Ectodermal cell (in vitro differentiated cells): ENCODE results near the gene C7.

Source experiments
- H3K27ac ChIP-seq: 2 replicates; pipeline ENCODE4 v1.7.0; 2013; ENCODE audit warnings: mild to moderate bottlenecking, low read depth, low read length; ENCODE audit not compliant: insufficient read depth, poor library complexity, severe bottlenecking
- H3K27me3 ChIP-seq: 2 replicates; pipeline ENCODE4 v1.7.0; 2013; ENCODE audit warnings: mild to moderate bottlenecking, low read length; ENCODE audit not compliant: insufficient read depth, control insufficient read depth, poor library complexity, severe bottlenecking
- H3K36me3 ChIP-seq: one replicate; pipeline ENCODE4 v1.7.0; 2013; ENCODE audit warnings: low read length; ENCODE audit not compliant: control insufficient read depth, insufficient read depth
- H3K4me1 ChIP-seq: one replicate; pipeline ENCODE4 v1.7.0; 2013; ENCODE audit warnings: low read length; ENCODE audit not compliant: control insufficient read depth, insufficient read depth
- H3K4me3 ChIP-seq: 2 replicates; pipeline ENCODE4 v1.7.0; 2013; ENCODE audit warnings: low read depth, low read length, control low read depth; ENCODE audit not compliant: insufficient read depth
- H3K9me3 ChIP-seq: 2 replicates; pipeline ENCODE4 v1.7.0; 2013; ENCODE audit warnings: mild to moderate bottlenecking, low read length, moderate library complexity; ENCODE audit not compliant: control insufficient read depth
- WGBS, 2 experiments: methylation state at CpG; one replicate each; pipeline ENCODE4 v1.1.7; 2013; ENCODE audit warnings: missing lambda C conversion rate in 2 of 2; 5-methylcytosine and 5-hydroxymethylcytosine counted together

Gene C7

DNA sequence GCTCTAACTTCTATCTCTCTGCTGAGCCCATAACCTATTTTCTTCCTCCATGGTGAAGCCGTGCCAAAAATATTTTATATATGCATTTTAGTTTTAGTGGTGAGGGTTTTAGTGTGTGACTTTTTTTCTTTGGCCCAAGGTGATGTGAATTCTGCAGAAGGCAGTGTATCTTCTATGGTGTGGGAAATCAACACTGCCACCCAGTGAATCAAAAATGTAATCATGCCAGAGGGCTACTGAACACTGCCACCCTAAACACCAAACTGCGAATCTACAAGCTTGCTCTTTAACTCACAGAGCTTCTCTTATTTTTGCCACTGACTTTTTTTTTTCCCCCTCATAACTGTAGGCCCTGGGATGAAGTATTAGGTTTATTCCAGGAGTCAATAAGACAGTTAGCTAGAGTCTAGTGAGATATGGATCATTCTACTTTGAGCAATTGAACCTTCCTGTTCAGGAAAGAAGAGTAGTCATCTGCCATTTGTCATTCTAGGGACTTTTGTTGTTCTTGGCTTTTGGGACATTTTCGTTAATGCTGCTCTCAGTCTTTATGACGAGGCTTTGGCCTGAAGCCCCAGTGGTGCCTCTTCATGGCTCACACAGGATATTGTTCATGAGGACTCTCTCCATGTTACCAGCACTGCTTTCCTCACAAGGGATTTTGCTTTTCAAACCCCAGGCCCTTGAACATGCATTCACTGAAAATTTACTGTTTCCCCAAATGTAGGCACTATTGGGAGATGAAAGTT, 53.1 kb downstream of the C7 start:
- Histone ChIP-seq H3K27ac (no peak overlapping the region), H3K36me3 (no peaks in the 10 kb centered on the region), H3K27me3 (no peaks in the 10 kb centered on the region), H3K4me1 (no peaks in the 10 kb centered on the region), H3K9me3 (no peaks in the 10 kb centered on the region), H3K4me3 (no peak overlapping the region)
- WGBS, 2 experiments: 93 to 96% methylated on average over 4 of the region's 4 CpGs

DNA sequence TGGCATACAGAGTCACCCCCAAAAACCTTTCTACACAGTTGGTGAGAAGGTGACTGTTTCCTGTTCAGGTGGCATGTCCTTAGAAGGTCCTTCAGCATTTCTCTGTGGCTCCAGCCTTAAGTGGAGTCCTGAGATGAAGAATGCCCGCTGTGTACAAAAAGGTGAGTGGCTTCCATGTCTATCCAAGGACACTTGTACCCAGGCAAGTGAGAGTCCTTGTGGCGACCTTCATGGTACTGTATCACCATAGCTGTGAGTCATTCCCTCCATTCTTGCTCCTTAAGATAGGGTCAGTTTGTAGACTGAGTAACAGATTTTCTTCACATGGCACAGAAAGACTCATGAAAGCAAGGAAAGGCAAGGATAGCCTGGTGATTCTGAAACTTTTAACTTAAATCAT, 63.1 kb downstream of the C7 start:
- H3K27ac ChIP-seq: no peak overlapping the region
- no peaks in the 10 kb centered on the region for H3K4me1 ChIP-seq
- no peaks in the 10 kb centered on the region for H3K36me3 ChIP-seq
- no peaks in the 10 kb centered on the region for H3K27me3 ChIP-seq
- no peak overlapping the region for H3K4me3 ChIP-seq
- no peaks in the 10 kb centered on the region for H3K9me3 ChIP-seq
- WGBS, 2 experiments: 93 to 94% methylated on average over 2 of the region's 2 CpGs

DNA sequence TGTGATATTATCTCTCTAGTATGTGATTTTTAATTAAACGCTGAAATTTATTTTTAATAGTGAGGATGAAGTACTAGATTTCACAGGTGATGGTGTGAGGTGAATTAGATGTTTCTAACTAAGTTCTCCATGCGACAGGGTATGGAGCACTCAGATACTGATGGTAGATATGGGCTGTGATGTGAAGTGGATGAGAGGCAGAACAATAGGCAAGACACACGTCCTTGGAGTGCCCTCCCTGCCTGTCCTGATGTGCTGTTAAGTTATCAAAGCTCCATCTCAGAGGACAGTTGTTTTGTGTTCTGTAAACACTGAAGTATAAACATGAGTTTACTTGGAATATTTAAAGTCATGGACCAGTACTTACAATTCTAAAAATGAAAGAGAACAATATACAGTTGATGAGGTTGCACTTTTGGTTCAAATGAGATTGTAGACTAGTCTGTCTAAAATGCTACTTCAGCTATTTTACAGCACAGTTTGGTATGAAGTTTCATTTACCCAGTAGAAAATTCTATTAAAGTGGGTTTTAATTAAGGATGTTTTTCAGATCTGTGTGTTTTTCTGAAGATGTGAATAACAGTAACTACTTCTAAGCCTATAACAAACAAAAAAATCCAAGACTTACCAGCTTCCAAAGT, 64.2 kb downstream of the C7 start:
- Histone ChIP-seq H3K9me3 (no peaks in the 10 kb centered on the region), H3K27ac (no peak overlapping the region), H3K27me3 (no peaks in the 10 kb centered on the region), H3K4me3 (no peak overlapping the region), H3K4me1 (no peaks in the 10 kb centered on the region), H3K36me3 (no peaks in the 10 kb centered on the region)
- WGBS, 2 experiments: 91 to 93% methylated on average over 3 of the region's 3 CpGs

DNA sequence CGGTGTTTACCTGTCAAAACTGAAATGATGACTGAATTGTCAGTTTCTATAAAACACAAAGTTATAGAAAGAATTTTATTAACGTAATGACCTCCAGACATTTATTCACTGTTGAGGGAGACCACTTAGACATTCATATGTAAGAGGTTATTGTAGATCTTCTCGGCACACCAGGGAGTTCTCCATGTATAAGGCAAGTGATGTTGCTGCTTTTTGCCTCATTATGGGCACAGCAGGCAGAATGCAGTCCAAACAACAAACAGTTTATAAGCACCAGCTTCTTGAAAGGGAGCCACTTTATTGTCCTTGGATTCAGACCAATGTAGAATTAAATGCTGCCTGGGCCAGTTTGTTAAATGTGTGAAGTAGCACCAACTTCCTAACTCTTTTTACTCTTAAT, 66.7 kb downstream of the C7 start:
- WGBS, 2 experiments: 89 to 93% methylated on average over 2 to 3 of the region's 3 CpGs
- Histone ChIP-seq H3K9me3 (no peaks in the 10 kb centered on the region), H3K4me3 (no peak overlapping the region), H3K36me3 (no peaks in the 10 kb centered on the region), H3K27ac (no peak overlapping the region), H3K4me1 (no peaks in the 10 kb centered on the region), H3K27me3 (no peaks in the 10 kb centered on the region)

DNA sequence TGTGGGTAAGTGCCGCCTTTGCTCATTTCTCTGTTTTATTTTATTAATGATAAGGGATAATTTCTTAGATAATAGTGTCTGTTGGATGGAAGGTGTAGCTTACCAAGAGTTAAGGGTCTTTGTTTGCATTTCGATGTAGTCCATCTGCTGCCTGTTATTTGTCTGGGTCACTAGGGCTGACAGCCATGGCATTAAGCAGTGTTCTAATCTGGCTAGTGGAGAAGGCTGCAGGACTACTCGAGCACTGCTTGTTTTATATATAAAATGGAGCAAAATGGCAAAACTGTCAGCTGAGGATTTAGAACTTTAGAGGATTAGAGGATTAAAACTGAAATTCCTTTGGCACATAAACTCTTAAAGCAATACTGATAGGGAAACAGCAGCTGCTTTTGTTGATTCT, 67.5 kb downstream of the C7 start:
- Histone ChIP-seq H3K4me3 (no peak overlapping the region), H3K4me1 (no peaks in the 10 kb centered on the region), H3K36me3 (no peaks in the 10 kb centered on the region), H3K9me3 (no peaks in the 10 kb centered on the region), H3K27me3 (no peaks in the 10 kb centered on the region), H3K27ac (no peak overlapping the region)
- 78 to 95% methylated on average over 3 of the region's 3 CpGs for WGBS, 2 experiments

DNA sequence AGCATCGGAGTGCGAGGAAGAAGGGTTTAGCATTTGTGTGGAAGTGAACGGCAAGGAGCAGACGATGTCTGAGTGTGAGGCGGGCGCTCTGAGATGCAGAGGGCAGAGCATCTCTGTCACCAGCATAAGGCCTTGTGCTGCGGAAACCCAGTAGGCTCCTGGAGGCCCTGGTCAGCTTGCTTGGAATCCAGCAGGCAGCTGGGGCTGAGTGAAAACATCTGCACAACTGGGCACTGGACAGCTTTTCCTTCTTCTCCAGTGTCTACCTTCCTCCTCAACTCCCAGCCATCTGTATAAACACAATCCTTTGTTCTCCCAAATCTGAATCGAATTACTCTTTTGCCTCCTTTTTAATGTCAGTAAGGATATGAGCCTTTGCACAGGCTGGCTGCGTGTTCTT, 72.1 kb downstream of the C7 start:
- H3K4me3 ChIP-seq: no peak overlapping the region
- H3K27ac ChIP-seq: no peak overlapping the region
- H3K36me3 ChIP-seq: no peaks in the 10 kb centered on the region
- H3K4me1 ChIP-seq: no peaks in the 10 kb centered on the region
- 97% methylated on average over 9 of the region's 9 CpGs for WGBS, 2 experiments
- H3K9me3 ChIP-seq: no peaks in the 10 kb centered on the region
- H3K27me3 ChIP-seq: no peaks in the 10 kb centered on the region

DNA sequence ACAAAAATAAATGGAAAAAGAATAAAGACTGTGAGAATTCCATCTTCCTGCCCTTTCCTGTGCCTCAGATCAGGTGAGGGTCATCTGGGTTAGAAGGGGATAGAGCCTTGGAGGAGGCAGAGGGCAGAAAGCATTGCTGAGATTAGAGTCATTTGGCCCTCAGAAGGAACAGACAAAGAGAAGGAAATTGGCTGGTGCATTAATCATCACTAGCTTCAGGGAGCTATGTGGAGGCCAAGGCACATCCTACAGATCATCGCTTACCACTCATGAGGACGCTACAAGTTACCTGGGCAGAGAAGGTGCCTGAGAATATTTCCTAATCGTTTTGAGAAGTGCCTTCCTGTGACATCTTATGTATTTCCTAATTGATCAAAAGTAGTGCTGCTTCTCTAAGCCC, 74.5 kb downstream of the C7 start:
- no peak overlapping the region for H3K4me3 ChIP-seq
- WGBS, 2 experiments: 92 to 97% methylated on average over 3 of the region's 3 CpGs
- no peaks in the 10 kb centered on the region for H3K9me3 ChIP-seq
- H3K27ac ChIP-seq: no peak overlapping the region
- H3K4me1 ChIP-seq: no peaks in the 10 kb centered on the region
- no peaks in the 10 kb centered on the region for H3K27me3 ChIP-seq
- no peaks in the 10 kb centered on the region for H3K36me3 ChIP-seq

DNA sequence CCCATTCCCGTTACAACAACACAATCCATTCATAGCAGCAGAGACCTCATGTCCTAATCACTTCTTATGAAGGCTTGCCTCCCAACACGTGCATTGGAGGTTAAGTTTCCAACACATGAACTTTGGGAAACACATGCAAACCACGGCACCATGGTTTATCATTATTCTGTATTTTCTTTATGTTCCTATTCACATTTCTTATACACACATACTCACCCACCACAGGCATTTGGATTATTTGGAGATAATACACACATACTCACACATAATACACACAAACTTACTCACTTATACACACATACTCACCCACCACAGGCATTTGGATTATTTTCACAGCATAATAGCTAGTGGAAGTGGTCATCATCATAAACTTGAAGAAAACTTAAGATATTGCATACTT, 75.6 kb downstream of the C7 start:
- Histone ChIP-seq H3K36me3 (no peaks in the 10 kb centered on the region), H3K4me1 (no peaks in the 10 kb centered on the region), H3K27ac (no peak overlapping the region), H3K9me3 (no peaks in the 10 kb centered on the region), H3K27me3 (no peaks in the 10 kb centered on the region), H3K4me3 (no peak overlapping the region)
- 91 to 97% methylated on average over 3 of the region's 3 CpGs for WGBS, 2 experiments

DNA sequence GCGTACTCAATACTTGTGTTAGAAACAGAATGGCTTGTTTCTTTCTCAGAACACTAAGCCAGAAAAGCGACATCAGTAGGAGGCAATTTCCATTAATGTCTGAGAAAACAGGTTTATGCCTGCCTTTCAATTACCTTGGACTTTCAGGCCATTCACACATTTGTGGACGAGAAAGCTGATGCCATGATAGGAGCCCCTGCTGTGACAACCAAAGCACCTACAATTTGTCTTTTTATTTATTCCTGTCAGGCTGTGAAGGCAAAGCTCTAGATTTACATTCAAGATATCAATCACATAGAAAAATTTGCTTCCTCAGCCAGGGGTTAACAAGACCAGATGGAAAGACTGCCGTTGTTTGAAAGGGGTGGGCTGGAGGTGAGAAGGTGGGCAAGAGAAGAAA, 76.2 kb downstream of the C7 start:
- Histone ChIP-seq H3K27ac (no peak overlapping the region), H3K27me3 (no peaks in the 10 kb centered on the region), H3K4me1 (no peaks in the 10 kb centered on the region), H3K9me3 (no peaks in the 10 kb centered on the region), H3K4me3 (no peak overlapping the region), H3K36me3 (no peaks in the 10 kb centered on the region)
- 62 to 63% methylated on average over 4 of the region's 4 CpGs for WGBS, 2 experiments

DNA sequence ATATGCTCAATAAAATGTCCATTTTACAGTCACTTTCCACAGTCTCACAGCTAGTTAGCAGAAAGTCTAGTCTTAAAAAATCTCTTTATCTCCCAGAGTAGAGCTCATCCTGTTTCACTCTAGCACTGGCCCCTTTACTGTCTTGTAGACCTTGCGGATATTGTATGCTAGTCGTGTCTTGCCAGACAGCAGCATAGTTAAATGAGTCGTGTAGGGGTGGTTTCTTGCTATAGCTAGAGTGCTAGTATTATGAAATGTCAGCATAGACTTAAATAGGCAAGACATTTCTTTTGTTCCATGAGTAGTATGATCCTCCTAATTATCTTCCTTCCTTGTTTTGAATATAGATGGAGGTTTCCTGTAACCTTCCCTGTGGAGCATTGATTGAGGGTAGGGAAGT, 77.4 kb downstream of the C7 start:
- H3K4me3 ChIP-seq: no peak overlapping the region
- H3K9me3 ChIP-seq: no peaks in the 10 kb centered on the region
- H3K4me1 ChIP-seq: no peaks in the 10 kb centered on the region
- no peak overlapping the region for H3K27ac ChIP-seq
- H3K36me3 ChIP-seq: no peaks in the 10 kb centered on the region
- 98 to 99% methylated on average over 3 of the region's 3 CpGs for WGBS, 2 experiments
- no peaks in the 10 kb centered on the region for H3K27me3 ChIP-seq
